Measurements from ENCODE around the gene GZMH. TPM values are rescaled to one million over a fixed set of nuclear protein-coding genes. Genes with fewer than 3 reads are reported as not detected.

GZMH gene
- total RNA-seq, 1 donor from 2014 or later: not detected

DNA sequence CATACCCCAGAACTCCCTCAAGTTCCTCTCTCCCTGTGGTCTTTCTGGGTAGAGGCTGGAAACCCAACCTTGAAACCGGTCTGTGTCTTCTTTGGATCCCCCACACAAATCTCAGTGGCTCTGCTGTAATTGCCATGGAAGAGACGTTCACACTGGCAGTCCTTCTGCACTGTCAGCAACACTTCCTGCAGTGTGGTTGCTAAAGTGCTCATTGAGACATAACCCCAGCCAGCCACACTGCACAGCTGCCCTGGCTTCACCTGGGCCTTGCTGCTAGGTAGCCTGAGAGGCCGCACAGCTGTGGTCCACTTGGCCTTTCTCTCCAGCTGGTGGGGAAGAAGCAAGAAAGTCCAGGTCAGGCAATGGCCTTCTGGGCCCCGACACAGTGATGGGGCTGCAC lies 2.4 kb downstream of the GZMH start:
- Histone ChIP-seq H3K4me1 (ENCODE audit: insufficient read depth, low read length) (no peaks in the 10 kb centered on the region), H3K4me2 (ENCODE audit: low read length) (no peak overlapping the region), H3K9me3 (ENCODE audit: insufficient read depth, low read depth, low read length) (peaks cover 5% of the 10 kb centered on the region), H3K4me3 (ENCODE audit: insufficient read depth, low read depth, low read length) (no peak overlapping the region), H3K27ac (ENCODE audit: low read depth, low read length) (no peak overlapping the region), H3K27me3 (ENCODE audit: insufficient read depth, low read length) (no peaks in the 10 kb centered on the region), H2AFZ (ENCODE audit: low read depth, low read length) (no peak overlapping the region), H3K79me2 (ENCODE audit: insufficient read depth, low read length) (no peaks in the 10 kb centered on the region), H3K36me3 (ENCODE audit: insufficient read depth, low read length) (no peaks in the 10 kb centered on the region), H3K9ac (ENCODE audit: low read length) (no peak overlapping the region), H4K20me1 (ENCODE audit: insufficient read depth, low read length) (no peaks in the 10 kb centered on the region)
- no peak for DNase-seq (ENCODE audit: low read depth)
- Mint-ChIP-seq H3K4me3 (ENCODE audit: unreplicated experiment) (no peak overlapping the region), H3K36me3 (ENCODE audit: low read depth, unreplicated experiment) (no peaks in the 10 kb centered on the region), H3K4me1 (ENCODE audit: low read depth, unreplicated experiment) (no peaks in the 10 kb centered on the region), H3K27ac (ENCODE audit: unreplicated experiment) (no peak overlapping the region), H3K9me3 (ENCODE audit: unreplicated experiment) (no peaks in the 10 kb centered on the region), H3K27me3 (ENCODE audit: low read depth, unreplicated experiment) (peaks cover 29% of the 10 kb centered on the region)
- no peak for FAIRE-seq
- TF ChIP-seq EZH2 (IDR thresholded peaks at IDR 0.05; ENCODE audit: insufficient read depth, low read length): no peak
- TF ChIP-seq, protein P1, sequence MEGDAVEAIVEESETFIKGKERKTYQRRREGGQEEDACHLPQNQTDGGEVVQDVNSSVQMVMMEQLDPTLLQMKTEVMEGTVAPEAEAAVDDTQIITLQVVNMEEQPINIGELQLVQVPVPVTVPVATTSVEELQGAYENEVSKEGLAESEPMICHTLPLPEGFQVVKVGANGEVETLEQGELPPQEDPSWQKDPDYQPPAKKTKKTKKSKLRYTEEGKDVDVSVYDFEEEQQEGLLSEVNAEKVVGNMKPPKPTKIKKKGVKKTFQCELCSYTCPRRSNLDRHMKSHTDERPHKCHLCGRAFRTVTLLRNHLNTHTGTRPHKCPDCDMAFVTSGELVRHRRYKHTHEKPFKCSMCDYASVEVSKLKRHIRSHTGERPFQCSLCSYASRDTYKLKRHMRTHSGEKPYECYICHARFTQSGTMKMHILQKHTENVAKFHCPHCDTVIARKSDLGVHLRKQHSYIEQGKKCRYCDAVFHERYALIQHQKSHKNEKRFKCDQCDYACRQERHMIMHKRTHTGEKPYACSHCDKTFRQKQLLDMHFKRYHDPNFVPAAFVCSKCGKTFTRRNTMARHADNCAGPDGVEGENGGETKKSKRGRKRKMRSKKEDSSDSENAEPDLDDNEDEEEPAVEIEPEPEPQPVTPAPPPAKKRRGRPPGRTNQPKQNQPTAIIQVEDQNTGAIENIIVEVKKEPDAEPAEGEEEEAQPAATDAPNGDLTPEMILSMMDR (IDR thresholded peaks at IDR 0.05; ENCODE audit: insufficient read depth, low read depth, low read length): no peak

DNA sequence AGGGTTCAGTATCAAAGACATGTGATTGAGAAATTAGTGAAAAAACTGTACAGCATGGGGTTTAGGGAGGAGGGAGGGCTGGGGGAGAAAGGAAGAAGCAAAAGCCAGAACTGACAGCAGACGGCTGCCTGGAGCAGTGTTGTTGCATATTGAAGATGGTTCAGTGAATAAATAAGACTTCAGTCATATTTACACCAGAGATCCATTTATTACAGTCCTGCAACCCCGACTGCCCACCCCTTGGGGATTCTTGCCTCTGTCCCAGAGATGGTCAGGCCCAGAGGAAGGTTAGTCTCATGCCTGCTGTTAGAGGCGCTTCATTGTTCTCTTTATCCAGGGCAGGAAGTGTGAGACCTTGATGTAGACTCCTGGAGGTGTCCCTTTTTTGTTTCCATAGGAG lies 3.2 kb downstream of the GZMH start:
- no peak overlapping the region for H3K27ac ChIP-seq (ENCODE audit: low read depth, low read length)
- H2AFZ ChIP-seq (ENCODE audit: low read depth, low read length): no peak overlapping the region
- H3K4me3 ChIP-seq (ENCODE audit: insufficient read depth, low read depth, low read length): no peak overlapping the region
- no peaks in the 10 kb centered on the region for H3K36me3 Mint-ChIP-seq (ENCODE audit: low read depth, unreplicated experiment)
- H3K27ac Mint-ChIP-seq (ENCODE audit: unreplicated experiment): no peak overlapping the region
- FAIRE-seq (no peak), DNase-seq (ENCODE audit: low read depth) (no peak)
- H3K4me1 Mint-ChIP-seq (ENCODE audit: low read depth, unreplicated experiment): no peaks in the 10 kb centered on the region
- no peak overlapping the region for H3K9ac ChIP-seq (ENCODE audit: low read length)
- peaks cover 5% of the 10 kb centered on the region for H3K9me3 ChIP-seq (ENCODE audit: insufficient read depth, low read depth, low read length)
- H3K4me3 Mint-ChIP-seq (ENCODE audit: unreplicated experiment): no peak overlapping the region
- no peaks in the 10 kb centered on the region for H3K79me2 ChIP-seq (ENCODE audit: insufficient read depth, low read length)
- TF ChIP-seq EZH2 (IDR thresholded peaks at IDR 0.05; ENCODE audit: insufficient read depth, low read length): no peak
- TF ChIP-seq, protein P1 (IDR thresholded peaks at IDR 0.05; ENCODE audit: insufficient read depth, low read depth, low read length): no peak
- H3K9me3 Mint-ChIP-seq (ENCODE audit: unreplicated experiment): no peaks in the 10 kb centered on the region
- H3K27me3 Mint-ChIP-seq (ENCODE audit: low read depth, unreplicated experiment): peaks cover 29% of the 10 kb centered on the region
- no peaks in the 10 kb centered on the region for H3K36me3 ChIP-seq (ENCODE audit: insufficient read depth, low read length)
- no peaks in the 10 kb centered on the region for H3K27me3 ChIP-seq (ENCODE audit: insufficient read depth, low read length)
- H3K4me1 ChIP-seq (ENCODE audit: insufficient read depth, low read length): no peaks in the 10 kb centered on the region
- H3K4me2 ChIP-seq (ENCODE audit: low read length): no peak overlapping the region
- H4K20me1 ChIP-seq (ENCODE audit: insufficient read depth, low read length): no peaks in the 10 kb centered on the region

DNA sequence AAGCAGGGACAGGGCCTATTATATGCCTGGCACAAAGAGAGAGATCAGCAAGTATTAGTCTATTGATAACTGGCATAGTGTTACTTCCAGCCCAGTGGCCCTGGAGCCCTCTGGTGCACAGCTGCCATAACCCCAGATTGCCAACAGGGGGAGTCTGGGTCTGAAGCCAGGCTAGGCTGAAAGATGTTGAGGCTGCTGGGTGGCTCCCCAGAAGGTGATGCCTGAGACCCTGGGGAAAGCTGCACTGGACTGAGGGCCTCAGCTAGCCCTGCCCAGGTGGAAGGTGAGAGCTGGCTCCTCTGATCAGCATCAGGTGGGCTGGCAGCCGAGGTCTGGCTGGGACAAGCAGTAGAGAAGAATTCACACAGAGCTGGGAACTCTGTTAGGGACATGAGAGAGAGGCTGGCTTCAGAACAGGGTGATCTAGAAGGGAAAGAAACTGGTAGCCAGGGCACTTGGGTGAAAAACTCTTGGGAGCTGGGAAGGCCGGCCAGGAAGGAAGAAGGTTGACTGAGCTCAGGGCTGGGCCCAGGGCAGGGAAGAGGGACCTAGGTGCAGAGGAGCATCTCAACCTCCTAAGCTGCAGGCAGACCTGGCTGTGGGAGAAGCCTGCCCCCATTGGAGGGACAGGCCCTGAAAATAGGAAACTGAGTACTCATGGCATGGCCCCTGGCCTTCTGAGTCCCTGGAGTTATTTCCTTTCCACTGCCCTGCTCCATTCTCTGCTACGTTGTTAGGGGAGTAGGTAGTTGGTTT lies 3.9 kb downstream of the GZMH start:
- FAIRE-seq (no peak), DNase-seq (ENCODE audit: low read depth) (no peak)
- Mint-ChIP-seq H3K9me3 (ENCODE audit: unreplicated experiment) (peaks cover 2% of the 10 kb centered on the region), H3K4me1 (ENCODE audit: low read depth, unreplicated experiment) (no peaks in the 10 kb centered on the region), H3K36me3 (ENCODE audit: low read depth, unreplicated experiment) (no peaks in the 10 kb centered on the region), H3K27me3 (ENCODE audit: low read depth, unreplicated experiment) (peaks cover 29% of the 10 kb centered on the region), H3K4me3 (ENCODE audit: unreplicated experiment) (no peak overlapping the region), H3K27ac (ENCODE audit: unreplicated experiment) (no peak overlapping the region)
- H3K79me2 ChIP-seq (ENCODE audit: insufficient read depth, low read length): no peaks in the 10 kb centered on the region
- TF ChIP-seq, protein P1 (IDR thresholded peaks at IDR 0.05; ENCODE audit: insufficient read depth, low read depth, low read length): peak; percentile 15
- TF ChIP-seq EZH2 (IDR thresholded peaks at IDR 0.05; ENCODE audit: insufficient read depth, low read length): no peak
- H3K36me3 ChIP-seq (ENCODE audit: insufficient read depth, low read length): no peaks in the 10 kb centered on the region
- H2AFZ ChIP-seq (ENCODE audit: low read depth, low read length): no peak overlapping the region
- H3K4me1 ChIP-seq (ENCODE audit: insufficient read depth, low read length): no peaks in the 10 kb centered on the region
- H4K20me1 ChIP-seq (ENCODE audit: insufficient read depth, low read length): no peaks in the 10 kb centered on the region
- H3K4me2 ChIP-seq (ENCODE audit: low read length): no peak overlapping the region
- H3K9ac ChIP-seq (ENCODE audit: low read length): no peak overlapping the region
- H3K27ac ChIP-seq (ENCODE audit: low read depth, low read length): no peak overlapping the region
- no peaks in the 10 kb centered on the region for H3K27me3 ChIP-seq (ENCODE audit: insufficient read depth, low read length)
- H3K4me3 ChIP-seq (ENCODE audit: insufficient read depth, low read depth, low read length): no peak overlapping the region
- H3K9me3 ChIP-seq (ENCODE audit: insufficient read depth, low read depth, low read length): peaks cover 8% of the 10 kb centered on the region

All from astrocyte (in vitro differentiated cells and primary cell).